ENCODE results near the gene C1orf159. TPM values are rescaled to one million over a fixed set of nuclear protein-coding genes. Genes with fewer than 3 reads are reported as not detected.
"Not testable (repeated sequence)": the region's sequence is repeated elsewhere in the genome, so short reads cannot be mapped to it uniquely, and the experiment has no call there.

C1orf159 gene
- total and polyA plus RNA-seq, 4 donors: 9.5 to 19.2 (median 13.3) TPM

DNA sequence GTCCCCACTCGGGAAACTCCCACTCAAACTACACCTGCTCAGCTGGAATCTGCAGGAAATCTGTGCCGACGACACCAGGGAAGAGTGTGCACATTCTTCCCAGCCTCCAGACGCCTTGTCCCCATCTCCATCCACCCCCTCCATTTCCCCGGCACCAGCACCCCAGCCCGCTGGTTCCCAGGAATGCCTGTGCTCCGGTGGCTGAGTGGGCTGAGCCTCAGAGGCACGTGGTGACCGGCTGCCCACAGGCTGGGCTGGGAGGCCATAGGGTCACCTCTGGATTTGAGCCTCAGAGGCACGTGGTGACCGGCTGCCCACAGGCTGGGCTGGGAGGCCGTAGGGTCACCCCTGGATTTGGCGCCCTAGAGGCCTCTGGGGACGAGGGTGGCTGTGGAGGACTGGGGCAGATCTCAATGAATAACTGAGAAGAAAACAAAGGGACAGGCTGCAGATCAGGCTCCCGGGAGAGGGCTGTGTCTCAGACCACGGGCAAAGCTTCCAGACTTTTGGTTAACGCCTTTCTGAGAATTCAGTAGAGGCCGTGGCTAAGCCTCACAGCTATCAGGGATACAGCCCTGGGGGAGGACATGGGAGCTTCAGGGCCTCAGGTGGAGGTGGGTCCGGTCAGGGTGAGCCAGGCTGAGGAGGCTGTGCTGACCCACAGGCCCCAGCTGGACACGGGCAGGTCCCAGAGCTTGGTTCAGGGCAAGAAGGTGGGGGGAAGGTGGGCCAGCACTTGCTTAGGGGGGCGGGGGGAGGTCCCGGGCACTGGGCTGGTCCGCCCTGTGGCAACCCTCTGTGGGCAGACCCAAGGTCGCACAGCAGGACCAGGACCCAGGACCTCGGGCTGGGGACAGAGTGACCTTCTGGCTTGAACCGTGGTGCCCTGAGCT, 40.5 kb upstream of the C1orf159 start:
- no peaks in the 10 kb centered on the region for H3K9me3 ChIP-seq (ENCODE audit: control insufficient read depth in 4 of 4, insufficient read depth in 3 of 4, low read length in 3 of 4)
- H3K4me3 ChIP-seq: no peak overlapping the region
- no peak overlapping the region for H3K27ac ChIP-seq (ENCODE audit: low read depth in 1 of 2, low read length in 1 of 2)
- DNase-seq: no peak
- H3K36me3 ChIP-seq (ENCODE audit: control insufficient read depth in 4 of 4, insufficient read depth in 4 of 4, low read length in 4 of 4): no peaks in the 10 kb centered on the region
- peaks cover 0 to 15% (median 6%) of the 10 kb centered on the region in 5 donors for H3K4me1 ChIP-seq (ENCODE audit: control insufficient read depth in 5 of 5, insufficient read depth in 5 of 5, low read length in 5 of 5)
- H3K9ac ChIP-seq (ENCODE audit: insufficient read depth in 1 of 2, low read length in 2 of 2): no peak overlapping the region
- TF ChIP-seq, protein P1, sequence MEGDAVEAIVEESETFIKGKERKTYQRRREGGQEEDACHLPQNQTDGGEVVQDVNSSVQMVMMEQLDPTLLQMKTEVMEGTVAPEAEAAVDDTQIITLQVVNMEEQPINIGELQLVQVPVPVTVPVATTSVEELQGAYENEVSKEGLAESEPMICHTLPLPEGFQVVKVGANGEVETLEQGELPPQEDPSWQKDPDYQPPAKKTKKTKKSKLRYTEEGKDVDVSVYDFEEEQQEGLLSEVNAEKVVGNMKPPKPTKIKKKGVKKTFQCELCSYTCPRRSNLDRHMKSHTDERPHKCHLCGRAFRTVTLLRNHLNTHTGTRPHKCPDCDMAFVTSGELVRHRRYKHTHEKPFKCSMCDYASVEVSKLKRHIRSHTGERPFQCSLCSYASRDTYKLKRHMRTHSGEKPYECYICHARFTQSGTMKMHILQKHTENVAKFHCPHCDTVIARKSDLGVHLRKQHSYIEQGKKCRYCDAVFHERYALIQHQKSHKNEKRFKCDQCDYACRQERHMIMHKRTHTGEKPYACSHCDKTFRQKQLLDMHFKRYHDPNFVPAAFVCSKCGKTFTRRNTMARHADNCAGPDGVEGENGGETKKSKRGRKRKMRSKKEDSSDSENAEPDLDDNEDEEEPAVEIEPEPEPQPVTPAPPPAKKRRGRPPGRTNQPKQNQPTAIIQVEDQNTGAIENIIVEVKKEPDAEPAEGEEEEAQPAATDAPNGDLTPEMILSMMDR (IDR thresholded peaks at IDR 0.05; ENCODE audit: control extremely low read depth, extremely low read depth): no peak
- ATAC-seq (ENCODE audit: insufficient read depth, low FRiP score): no peak
- WGBS, 2 donors: 78 to 85% methylated on average over 26 of the region's 26 CpGs
- no peaks in the 10 kb centered on the region for H3K27me3 ChIP-seq (ENCODE audit: control insufficient read depth in 3 of 3, insufficient read depth in 3 of 3, low read length in 2 of 3)

DNA sequence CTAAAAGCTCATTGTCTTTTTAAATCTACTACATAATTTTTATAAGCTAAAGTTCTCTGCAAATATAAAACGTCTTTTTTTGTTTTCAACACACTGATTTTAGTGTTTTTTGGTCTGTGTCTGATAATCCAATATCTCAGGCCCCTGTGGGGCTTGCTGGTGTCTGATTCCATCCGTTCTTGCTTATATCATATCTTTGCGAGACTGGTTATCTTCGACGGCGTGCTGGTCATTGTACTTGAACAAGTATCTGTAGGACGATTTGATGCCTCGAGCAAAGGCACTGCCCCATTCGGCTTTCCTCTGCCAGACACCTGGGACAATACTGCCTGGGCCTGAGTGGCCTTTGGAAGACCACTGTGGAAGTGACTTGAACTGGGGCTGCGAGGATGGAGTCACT, 39.4 kb upstream of the C1orf159 start:
- no peak overlapping the region for H3K27ac ChIP-seq (ENCODE audit: low read depth in 1 of 2, low read length in 1 of 2)
- 84 to 92% methylated on average over 10 of the region's 10 CpGs for WGBS, 2 donors

DNA sequence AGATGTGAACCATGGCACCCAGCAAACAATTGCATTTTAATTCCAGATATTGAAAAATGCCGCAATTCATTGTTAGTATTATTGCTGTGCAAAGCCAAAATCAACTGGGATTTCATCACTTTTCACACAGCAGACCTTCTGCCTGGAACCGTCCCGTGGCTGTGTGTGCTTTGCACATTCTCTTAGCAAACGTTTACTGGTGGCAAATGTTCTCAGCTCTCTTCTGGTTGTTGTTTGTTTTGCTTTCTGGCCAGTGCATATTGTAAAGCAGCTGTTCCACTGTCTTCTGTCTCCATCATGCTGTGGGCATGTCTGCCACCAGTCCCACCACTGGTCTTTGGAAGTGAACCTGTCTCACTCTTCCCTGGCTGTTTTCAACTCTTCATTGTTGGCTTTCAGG, 38.0 kb upstream of the C1orf159 start:
- no peaks in the 10 kb centered on the region for H3K36me3 ChIP-seq (ENCODE audit: control insufficient read depth in 4 of 4, insufficient read depth in 4 of 4, low read length in 4 of 4)
- DNase-seq: no peak
- TF ChIP-seq, protein P1 (IDR thresholded peaks at IDR 0.05; ENCODE audit: control extremely low read depth, extremely low read depth): no peak
- no peak overlapping the region for H3K9ac ChIP-seq (ENCODE audit: insufficient read depth in 1 of 2, low read length in 2 of 2)
- H3K27ac ChIP-seq (ENCODE audit: low read depth in 1 of 2, low read length in 1 of 2): no peak overlapping the region
- H3K9me3 ChIP-seq (ENCODE audit: control insufficient read depth in 4 of 4, insufficient read depth in 3 of 4, low read length in 3 of 4): no peaks in the 10 kb centered on the region
- no peak overlapping the region for H3K4me3 ChIP-seq
- no peak for ATAC-seq (ENCODE audit: insufficient read depth, low FRiP score)
- peaks cover 0 to 15% (median 6%) of the 10 kb centered on the region in 5 donors for H3K4me1 ChIP-seq (ENCODE audit: control insufficient read depth in 5 of 5, insufficient read depth in 5 of 5, low read length in 5 of 5)
- no peaks in the 10 kb centered on the region for H3K27me3 ChIP-seq (ENCODE audit: control insufficient read depth in 3 of 3, insufficient read depth in 3 of 3, low read length in 2 of 3)
- 63 to 71% methylated on average over 4 of the region's 4 CpGs for WGBS, 2 donors

More for the DNA sequence above, 39.4 kb upstream of the C1orf159 start:
- peaks cover 0 to 15% (median 6%) of the 10 kb centered on the region in 5 donors for H3K4me1 ChIP-seq (ENCODE audit: control insufficient read depth in 5 of 5, insufficient read depth in 5 of 5, low read length in 5 of 5)
- no peaks in the 10 kb centered on the region for H3K27me3 ChIP-seq (ENCODE audit: control insufficient read depth in 3 of 3, insufficient read depth in 3 of 3, low read length in 2 of 3)
- TF ChIP-seq, protein P1 (IDR thresholded peaks at IDR 0.05; ENCODE audit: control extremely low read depth, extremely low read depth): no peak
- H3K4me3 ChIP-seq: no peak overlapping the region
- no peak for ATAC-seq (ENCODE audit: insufficient read depth, low FRiP score)
- H3K9ac ChIP-seq (ENCODE audit: insufficient read depth in 1 of 2, low read length in 2 of 2): no peak overlapping the region
- H3K9me3 ChIP-seq (ENCODE audit: control insufficient read depth in 4 of 4, insufficient read depth in 3 of 4, low read length in 3 of 4): no peaks in the 10 kb centered on the region
- no peaks in the 10 kb centered on the region for H3K36me3 ChIP-seq (ENCODE audit: control insufficient read depth in 4 of 4, insufficient read depth in 4 of 4, low read length in 4 of 4)
- DNase-seq: no peak

DNA sequence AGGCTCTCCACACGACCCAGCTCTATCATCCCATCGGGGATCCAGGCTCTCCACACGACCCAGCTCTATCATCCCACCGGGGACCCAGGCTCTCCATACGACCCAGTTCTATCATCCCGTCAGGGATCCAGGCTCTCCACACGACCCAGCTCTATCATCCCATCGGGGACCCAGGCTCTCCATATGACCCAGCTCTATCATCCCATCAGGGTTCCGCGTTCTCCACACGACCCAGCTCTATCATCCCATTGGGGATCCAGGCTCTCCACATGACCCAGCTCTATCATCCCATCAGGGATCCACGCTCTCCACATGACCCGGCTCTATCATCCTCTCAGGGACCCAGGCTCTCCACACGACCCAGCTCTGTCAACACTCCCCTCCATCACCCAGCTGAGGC, 37.3 kb upstream of the C1orf159 start:
- not testable (repeated sequence) for DNase-seq; H3K4me3 ChIP-seq; H3K4me1 ChIP-seq (ENCODE audit: control insufficient read depth in 5 of 5, insufficient read depth in 5 of 5, low read length in 5 of 5); H3K9ac ChIP-seq (ENCODE audit: insufficient read depth in 1 of 2, low read length in 2 of 2); H3K27me3 ChIP-seq (ENCODE audit: control insufficient read depth in 3 of 3, insufficient read depth in 3 of 3, low read length in 2 of 3); H3K9me3 ChIP-seq (ENCODE audit: control insufficient read depth in 4 of 4, insufficient read depth in 3 of 4, low read length in 3 of 4); ATAC-seq (ENCODE audit: insufficient read depth, low FRiP score); H3K36me3 ChIP-seq (ENCODE audit: control insufficient read depth in 4 of 4, insufficient read depth in 4 of 4, low read length in 4 of 4); H3K27ac ChIP-seq (ENCODE audit: low read depth in 1 of 2, low read length in 1 of 2)
- 90 to 92% methylated on average over 14 of the region's 14 CpGs for WGBS, 2 donors

DNA sequence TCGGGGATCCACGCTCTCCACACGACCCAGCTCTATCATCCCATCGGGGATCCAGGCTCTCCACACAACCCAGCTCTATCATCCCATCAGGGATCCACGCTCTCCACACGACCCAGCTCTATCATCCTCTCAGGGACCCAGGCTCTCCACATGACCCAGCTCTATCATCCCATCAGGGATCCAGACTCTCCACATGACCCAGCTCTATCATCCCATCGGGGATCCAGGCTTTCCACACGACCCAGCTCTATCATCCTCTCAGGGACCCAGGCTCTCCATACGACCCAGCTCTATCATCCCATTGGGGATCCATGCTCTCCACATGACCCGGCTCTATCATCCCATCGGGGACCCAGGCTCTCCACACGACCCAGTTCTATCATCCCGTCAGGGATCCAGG, 36.5 kb upstream of the C1orf159 start:
- not testable (repeated sequence) for H3K4me1 ChIP-seq (ENCODE audit: control insufficient read depth in 5 of 5, insufficient read depth in 5 of 5, low read length in 5 of 5); H3K9me3 ChIP-seq (ENCODE audit: control insufficient read depth in 4 of 4, insufficient read depth in 3 of 4, low read length in 3 of 4); DNase-seq; H3K9ac ChIP-seq (ENCODE audit: insufficient read depth in 1 of 2, low read length in 2 of 2); ATAC-seq (ENCODE audit: insufficient read depth, low FRiP score); H3K4me3 ChIP-seq; H3K27me3 ChIP-seq (ENCODE audit: control insufficient read depth in 3 of 3, insufficient read depth in 3 of 3, low read length in 2 of 3); H3K27ac ChIP-seq (ENCODE audit: low read depth in 1 of 2, low read length in 1 of 2); H3K36me3 ChIP-seq (ENCODE audit: control insufficient read depth in 4 of 4, insufficient read depth in 4 of 4, low read length in 4 of 4)
- WGBS, 2 donors: 89 to 90% methylated on average over 13 of the region's 13 CpGs
